COLO668 (cell line): ENCODE results near the gene TMEM131.

ENCODE experiments used
- DNase-seq: peaks from one replicate; lab custom pipeline; 2025; ENCODE audit not compliant: unreplicated experiment; lab: John Stamatoyannopoulos, UW

The TMEM131 gene

DNA sequence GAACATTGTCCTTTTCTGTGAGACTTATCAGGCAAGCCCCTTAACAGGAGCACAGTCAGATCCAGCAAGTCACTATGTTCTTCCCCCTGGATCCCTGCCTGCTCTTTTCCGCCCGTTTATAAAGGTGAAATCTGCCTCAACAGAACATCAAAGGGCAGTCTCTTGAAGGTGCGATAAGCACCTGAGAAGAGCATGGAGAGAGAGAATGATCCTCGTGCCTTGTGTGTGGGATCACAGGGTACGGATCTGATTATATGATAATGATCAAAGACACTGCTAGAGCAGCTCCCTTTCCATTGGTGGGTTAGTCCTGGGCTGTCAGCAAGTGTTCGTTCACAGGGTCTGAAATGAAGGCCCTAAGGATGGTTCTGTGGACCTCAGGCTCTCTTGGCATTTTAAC, 176.0 kb downstream of the TMEM131 start:
- no peak for DNase-seq

DNA sequence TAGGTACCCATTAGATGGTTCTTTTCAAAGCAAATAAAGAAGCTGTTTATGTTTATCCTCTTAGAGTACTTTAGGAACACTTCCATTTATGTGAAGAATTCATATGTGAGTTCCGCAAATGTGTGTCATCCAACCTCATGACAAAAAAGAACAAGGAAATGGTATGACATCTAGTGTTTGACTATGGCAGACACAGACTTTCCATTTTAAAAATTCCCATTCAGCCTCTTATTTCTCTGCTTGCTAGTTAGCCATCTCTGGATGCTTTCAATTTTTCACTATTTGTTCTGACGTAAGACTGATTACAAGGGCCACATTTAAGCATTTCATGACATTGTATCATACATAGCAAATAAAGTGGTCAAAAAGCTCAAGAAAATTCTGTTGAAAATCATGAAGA, 179.3 kb downstream of the TMEM131 start:
- DNase-seq, result no peak

DNA sequence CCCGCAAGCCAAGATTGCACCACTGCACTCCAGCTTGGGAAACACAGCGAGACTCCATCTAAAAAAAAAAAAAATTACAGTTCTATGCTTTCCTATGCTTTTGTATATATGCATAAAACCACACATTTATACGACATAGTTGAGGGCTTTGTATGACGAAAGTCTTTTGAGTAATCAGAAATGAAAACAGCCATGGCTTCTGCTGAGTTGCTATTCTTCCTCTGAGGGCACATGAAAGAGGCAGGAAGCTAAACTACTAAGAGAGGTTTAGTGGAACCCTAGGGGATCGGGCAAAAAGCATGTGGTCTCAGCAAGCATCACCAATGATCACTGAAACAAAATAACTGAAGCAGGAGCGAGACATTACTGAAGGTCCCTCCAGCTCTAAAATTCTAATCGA, 182.8 kb downstream of the TMEM131 start:
- no peak for DNase-seq

DNA sequence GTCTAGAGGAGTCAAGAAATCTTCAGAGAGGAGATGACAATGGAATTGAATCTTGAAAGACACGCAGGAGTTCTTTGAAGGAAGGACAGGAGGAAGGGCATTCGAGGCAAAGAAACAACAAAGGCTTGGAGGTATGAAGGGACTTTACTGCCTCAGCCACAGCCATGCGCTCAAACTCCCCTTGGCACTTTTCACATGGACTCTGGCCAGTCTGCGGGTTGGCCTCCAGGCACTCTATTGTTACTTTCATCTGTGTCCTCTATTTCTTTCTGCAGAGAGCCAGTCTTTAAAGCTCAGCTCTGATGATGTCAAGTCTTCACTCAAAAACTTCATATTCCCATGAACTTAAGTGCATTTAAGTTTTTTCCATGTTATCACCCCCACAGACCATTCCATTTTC, 186.9 kb downstream of the TMEM131 start:
- no peak for DNase-seq

DNA sequence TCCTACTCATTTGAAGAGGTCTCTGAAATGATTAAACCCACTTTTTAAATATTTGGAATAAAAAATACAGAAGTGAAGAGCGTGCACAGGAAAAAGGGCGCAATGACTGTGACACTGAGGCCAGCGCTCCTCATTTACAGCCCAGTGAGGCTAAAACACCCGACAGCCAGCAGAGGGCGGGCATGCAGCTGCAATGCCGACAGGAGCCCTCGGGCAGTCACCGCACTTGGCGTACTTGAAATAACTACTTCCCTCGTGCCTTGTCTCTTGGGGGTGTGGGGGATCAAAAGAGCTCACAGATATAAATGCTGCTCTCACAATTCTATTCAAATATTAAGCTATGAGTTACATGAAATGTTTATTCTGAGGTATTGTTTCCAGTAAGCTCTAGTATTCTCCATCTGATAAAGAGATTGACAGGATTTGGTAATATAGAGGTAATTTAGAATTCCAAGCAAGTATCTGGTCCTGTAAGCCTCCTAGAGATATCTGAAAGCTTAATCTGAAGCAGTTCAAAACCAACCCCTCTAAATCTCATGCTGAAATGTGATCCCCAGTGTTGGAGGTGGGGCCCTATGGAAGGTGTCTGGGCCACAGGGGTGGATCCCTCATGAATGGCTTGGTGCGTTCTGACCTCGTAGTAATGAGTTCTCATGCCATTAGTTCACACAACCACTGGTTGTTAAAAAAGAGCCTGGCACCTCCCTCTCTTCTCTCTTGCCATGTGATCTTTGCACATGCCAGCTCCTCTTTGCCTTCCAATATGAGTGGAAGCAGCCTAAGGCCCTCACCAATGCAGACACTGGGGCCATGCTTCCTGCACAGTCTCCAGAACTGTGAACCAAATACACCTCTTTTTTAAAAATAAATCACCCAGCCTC, 188.8 kb downstream of the TMEM131 start:
- DNase-seq, result peak; percentile 78

DNA sequence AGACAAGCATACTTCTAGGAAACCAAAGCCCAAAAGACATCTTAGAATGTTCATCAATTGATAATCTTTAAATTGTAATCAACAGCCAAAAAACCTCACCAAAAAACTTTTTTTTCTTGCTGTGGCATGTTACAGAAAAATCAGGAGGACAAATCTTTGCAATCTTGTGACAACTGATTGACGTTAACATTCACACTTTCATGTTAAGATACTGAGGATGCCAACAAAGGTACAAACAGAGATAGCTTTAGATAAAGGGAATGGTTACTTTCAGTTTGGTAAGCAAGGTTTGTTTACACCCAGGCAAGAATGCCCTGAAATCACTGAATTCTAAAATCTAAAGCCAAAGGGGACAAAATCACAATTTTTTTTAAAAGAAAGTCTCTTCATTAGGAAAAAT, 190.0 kb downstream of the TMEM131 start:
- DNase-seq, result no peak

DNA sequence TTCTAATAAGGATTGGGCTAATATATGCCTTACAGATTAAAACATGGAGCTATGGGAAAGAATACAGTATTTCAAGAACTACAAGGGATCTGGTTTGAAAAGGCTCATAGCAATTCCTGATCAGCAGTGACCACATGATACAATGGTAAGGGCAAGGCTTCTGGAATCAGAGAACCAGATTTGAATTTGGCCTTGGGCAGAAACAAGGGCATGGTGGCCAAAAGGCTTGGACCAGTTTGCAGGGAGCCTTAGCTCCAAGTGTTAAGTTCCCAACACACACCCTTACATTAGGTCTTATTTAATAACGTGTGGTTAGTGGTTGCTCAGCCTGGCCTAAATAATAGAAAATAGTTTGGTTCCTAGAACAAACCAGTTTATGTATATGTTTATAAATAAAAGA, 194.7 kb downstream of the TMEM131 start:
- DNase-seq, result no peak

DNA sequence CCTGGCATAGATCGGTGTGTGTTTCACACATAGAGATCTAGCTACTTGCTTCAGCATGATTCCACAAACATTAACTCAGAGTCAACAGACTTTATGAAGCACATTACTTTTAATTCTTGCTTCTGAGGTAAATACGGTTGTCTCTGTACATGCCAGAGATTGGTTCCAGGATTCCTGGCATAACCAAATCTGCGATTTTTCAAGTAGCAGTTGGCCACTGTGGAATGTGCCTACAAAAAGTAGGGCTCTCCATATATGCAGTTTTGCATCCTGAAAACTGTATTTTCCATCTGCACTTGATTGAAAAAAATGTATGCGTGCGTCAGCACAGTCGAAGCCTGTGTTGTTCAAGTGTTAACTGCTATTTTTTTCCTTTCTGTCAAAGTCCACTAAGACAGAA, 197.3 kb downstream of the TMEM131 start:
- DNase-seq, result no peak

DNA sequence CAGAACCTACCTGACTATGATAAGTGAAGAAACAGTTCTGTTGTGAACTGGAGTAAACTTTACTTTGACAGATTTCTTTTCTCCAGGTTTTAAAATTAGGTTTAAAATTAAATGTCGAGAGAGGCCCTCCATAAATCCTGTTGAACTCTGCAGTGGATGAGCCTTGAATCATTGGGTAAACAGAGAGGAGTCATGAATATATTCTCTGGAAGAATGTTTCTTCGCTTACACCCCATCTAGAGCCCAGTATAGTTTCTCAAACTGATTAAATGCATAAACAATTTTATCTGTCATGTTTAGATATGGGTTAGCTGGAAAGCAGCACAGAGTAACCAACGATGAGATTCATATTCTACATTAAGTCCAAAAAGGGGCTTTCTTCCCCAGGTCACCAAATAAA, 198.4 kb downstream of the TMEM131 start:
- no peak for DNase-seq

DNA sequence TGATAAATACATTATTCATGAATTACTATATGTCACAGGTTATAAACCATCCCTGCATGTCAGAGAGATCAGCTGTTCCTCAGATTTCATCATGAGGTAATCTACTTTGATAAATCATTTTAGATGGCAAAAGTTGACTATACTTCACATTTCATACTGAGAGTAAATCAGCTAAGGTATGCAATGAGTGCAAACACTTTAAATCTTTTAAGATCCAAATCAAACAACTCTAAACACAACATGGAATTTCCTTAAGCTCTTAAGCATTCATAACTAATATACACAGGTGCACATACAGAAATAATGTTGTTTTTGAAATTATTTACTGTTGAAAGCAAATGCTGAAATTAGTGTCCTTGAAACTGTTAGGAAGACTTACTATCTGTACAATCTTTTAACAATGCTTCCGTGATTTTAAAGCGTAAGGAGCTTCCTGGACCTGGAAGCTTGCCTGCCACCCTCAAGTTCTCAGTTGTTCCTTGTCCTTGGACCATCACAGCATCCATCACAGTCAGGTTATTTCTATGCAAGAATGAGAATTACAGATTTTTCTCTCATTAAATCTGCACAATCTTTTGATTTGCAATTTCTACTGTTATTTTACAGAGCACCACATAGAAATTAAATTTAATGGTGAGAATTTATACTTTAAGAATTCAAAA, 199.2 kb downstream of the TMEM131 start:
- DNase-seq, result no peak

DNA sequence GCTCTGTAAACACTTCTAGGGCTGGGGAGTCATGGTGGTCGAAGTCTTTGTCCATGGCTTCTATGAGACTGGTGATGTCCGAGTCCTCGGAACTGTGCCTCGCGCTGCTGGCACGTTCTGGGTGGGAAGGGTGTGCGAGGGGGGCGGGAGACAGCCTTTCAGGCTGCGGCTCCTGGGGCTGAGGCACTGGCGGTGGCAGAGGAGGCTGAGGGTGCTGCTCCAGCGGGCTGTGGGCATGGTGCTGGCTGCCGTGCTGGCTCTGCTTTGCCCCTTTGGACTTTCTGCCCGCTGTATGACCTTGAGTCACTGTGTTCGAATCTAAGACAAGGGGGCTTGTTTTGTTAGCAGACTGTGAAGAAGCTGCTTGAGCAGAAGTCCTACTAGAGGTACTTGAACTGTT, 203.3 kb downstream of the TMEM131 start:
- DNase-seq, result no peak

DNA sequence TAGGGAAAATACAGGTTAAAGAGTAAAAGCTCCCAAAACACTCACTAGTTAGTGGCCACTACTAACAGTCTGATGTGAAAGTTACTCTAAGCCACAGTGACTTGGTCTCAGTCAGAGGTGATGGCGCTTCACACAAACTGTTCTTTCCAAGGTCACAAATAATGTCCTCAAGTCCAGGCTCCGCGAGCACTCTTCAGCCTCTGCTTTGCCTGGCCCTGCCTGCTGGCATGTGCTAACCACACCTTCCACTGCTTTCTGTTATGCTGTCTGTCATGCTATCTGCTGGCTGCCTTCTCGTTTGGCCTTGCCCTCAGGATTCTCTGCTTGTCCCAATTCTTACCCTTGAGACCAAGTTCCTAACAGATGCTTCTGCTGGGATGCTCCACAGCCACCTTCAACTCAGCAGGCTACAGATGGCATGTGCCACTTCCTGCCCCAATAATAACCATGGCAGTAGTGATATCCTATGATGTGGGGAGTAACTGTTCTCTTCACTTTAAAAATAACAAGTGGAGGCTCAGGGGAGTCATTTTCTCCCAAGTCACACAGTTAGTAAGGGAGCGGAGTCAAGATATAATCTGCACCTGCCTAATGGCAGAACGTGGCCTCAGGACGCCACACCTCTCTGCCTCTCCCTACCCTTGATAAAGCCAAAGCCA, 206.6 kb downstream of the TMEM131 start:
- DNase-seq, result no peak

DNA sequence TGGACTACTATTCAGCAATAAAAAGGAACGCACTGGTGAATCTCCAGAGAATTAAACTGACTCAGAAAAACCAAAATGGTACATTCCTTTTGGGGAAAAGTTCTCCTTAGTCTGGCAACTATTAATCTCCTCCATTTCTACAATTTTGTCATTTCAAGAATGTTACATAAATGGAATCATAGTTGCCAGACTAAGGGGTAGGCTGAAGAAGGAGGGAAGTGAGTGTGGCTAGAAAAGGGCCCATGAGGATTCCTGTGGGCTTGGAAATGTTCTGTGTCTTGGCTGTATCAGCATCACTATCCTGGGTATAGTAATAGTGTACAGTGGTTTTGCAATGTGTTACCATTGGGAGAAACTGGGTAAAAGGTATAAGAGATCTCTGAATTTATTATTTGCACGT, 209.9 kb downstream of the TMEM131 start:
- DNase-seq, result no peak

DNA sequence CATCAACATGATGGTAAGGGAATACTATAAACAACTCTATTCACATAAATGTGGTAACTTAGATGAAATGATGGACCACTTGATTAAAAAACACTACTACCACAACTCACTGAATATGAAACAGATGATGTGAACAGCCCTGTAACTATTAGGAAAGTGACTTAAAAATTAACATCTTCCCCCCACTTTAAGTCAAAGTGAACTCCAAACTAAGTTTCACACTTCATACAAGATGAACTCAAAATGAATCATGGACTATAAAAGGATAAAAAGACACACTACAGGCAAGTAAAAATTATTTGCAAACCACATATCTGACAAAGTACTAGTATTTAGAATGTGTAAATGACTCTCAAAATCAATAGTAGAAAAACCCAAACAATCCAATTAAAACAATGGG, 210.8 kb downstream of the TMEM131 start:
- no peak for DNase-seq

DNA sequence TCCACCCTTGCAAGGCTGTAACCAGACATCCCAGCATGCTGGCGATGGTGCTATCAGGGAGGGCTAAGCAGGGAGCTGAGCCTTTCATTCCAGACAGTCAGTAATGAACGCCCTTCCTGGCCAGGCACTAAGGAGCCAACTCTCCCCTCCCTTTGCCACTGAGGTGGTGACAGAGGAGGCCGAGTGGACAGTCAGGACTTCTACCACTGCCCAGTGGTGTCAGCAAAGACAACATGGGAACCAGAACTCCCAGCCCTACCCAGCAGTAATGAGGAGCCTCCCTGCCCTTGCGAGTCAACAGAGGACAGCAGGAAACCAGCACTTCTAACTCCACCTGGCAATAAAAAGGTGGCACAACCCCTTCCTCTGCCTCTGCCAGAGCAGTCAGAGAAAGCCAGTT, 213.8 kb downstream of the TMEM131 start:
- no peak for DNase-seq

DNA sequence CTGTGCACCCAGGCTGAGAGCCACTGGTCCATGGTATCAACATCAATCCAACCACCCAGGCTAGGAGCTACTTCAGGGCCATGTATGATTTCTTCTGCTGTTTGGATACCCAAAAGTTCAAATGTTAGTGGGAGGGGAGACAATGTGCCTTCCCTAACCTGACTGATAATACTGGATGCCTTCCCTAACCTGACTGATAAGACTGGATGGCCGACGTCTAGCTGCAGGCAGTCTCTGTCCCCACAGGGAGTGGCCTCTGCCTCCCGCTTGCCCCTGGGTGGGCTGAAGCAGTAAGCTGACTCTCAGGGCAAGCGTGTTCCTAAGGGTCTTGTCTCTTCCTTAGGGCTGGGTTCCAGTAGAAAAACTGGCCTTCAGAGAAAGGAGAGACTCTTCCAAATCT, 216.6 kb downstream of the TMEM131 start:
- DNase-seq, result no peak

DNA sequence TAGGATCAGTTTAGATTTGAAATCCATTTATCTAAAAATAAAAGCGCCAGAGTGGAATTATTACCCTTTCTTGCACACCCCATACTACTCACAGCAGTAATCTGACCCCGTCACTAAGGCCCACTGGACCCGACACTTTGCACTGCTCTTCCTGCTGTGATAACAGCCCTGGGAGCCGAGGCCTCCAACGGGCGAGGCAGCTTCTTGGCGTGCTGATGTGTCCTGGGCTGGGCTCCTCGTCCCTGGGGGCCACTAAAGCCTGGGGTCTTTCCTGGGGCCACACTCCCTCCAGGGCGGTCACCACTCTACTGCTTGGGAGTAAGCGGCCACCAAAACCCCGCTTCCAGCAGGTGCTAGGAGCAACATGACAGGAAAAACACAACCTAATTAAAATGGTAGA, 220.7 kb downstream of the TMEM131 start:
- DNase-seq, result no peak

DNA sequence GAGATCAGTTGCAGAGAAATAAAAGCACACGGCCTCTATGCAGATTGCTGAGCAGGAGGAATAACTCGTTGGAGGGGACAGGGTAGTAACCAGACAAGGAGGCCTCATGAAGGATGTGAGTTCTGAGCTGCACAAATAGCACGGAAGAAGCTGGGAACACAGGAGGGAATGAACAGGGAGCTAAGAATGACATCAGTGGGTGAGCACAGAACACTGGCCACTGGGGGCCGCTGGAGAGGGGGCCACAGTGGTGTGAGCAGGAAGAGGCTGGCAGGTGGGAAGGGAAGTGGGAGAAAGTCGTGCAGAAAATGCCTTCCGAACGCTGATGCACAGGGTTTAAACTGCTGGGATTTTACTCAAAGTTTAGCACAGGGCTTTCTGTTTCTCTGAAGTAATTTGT, 221.3 kb downstream of the TMEM131 start:
- no peak for DNase-seq

DNA sequence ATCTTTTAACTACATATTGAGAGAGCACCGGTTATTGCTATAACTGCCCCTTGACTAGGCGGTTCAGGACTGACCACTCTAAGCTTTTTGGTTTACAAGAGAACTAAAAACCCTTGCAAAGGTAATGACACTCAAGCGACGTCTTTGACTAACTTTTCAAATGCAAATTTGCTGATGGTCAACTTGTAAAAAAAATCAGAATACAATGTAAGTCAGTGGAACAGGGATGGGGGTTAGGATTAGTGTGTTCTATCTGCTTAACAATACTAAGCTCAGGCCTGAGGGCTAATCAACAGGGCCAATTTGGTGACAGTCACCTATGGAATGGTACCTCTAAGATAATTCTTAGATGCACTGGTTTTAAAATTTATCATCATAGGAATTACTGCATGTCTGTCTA, 225.3 kb downstream of the TMEM131 start:
- no peak for DNase-seq

DNA sequence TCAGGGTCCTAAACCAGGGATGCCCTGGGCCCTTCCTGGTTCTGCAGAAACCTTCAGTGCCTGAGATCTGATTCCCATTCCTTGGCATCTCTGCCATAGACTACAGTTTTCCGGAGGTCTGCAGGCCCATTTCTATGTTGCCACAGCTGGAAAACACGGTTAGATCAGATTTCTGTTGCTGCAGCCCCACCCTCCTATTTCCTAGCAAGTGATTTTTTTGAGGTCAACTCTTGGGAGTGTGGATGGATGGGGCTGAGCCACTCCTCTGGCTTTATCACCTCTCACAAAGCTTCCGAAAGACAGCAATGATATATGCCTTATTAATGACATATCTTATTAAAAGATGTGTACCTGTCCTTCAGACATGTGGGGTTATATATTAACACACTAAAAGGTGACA, 226.0 kb downstream of the TMEM131 start:
- DNase-seq, result no peak

DNA sequence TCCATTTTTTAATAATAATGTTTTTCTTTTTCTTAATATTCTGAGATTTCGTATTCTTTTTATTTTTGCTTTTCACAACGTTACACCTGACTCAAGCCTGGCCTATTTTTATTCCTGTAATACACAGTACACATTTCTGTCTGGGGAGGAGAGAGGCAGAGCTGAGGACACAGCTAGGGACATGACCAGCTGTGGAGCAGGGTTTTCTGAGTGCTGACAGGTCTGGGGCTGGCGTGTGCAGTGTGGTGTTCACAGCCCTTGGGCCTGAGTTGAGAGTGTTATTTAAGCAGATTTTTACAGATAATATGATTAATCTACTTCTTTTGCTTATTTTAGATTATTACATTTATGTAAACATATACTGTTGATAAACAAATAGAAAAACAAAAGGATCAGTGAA, 226.4 kb downstream of the TMEM131 start:
- no peak for DNase-seq

DNA sequence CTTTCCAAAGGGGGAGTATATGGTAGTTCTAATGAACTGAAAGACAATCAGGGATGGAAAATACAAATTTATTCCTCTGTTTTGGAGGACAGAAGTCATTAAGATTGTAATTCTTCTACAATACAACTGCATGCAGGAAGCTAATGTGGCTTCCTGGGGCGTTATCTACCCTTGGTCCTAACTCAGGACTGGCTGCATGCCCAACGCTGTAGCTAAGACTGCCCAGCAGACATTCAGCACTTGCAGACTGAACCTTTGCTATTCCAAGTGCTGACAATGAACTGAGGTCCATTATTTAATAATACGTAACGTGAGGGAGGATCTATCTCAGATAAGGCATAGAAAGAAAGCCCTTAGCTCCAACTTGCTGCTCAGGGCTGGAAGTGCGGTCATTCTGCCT, 229.2 kb downstream of the TMEM131 start:
- DNase-seq, result no peak
